ENCODE results near the gene KCNJ3. TPM values are rescaled to one million over a fixed set of nuclear protein-coding genes. Genes with fewer than 3 reads are reported as not detected.
A peak's percentile ranks its signal among the peaks of the same experiment; 100 is the strongest.

KCNJ3 gene
- not detected for polyA plus RNA-seq (2013)

- POLR2A ChIA-PET = no interaction called here
- Histone ChIP-seq H3K36me3 (ENCODE audit: control insufficient read depth in 4 of 4, insufficient read depth in 4 of 4, low read length in 3 of 4) (no peaks in the 10 kb centered on the region), H3K9me3 (ENCODE audit: control extremely low read depth in 1 of 5, control insufficient read depth in 4 of 5, insufficient read depth in 2 of 5, low read depth in 1 of 5, low read length in 4 of 5) (peaks cover 0 to 4% (median 2%) of the 10 kb centered on the region in 5 experiments), H3K27ac (ENCODE audit: insufficient read depth in 1 of 2, low read depth in 1 of 2, low read length in 2 of 2, poor library complexity in 1 of 2, severe bottlenecking in 2 of 2) (no peak within 1 kb of the TSS), H3K27me3 (replicated peaks in 2 of 5; ENCODE audit: control insufficient read depth in 4 of 5, insufficient read depth in 5 of 5, low read length in 4 of 5) (peaks cover 10 to 49% (median 30%) of the 10 kb centered on the region in 5 experiments), H3K4me3 (ENCODE audit: control insufficient read depth in 1 of 7, extremely low read depth in 1 of 7, insufficient read depth in 4 of 7, low read depth in 2 of 7, low read length in 6 of 7) (peak within 1 kb of the TSS; percentile 3 to 81 (median 63)), H3K4me1 (ENCODE audit: control extremely low read depth in 1 of 4, control insufficient read depth in 4 of 4, insufficient read depth in 4 of 4, low read length in 3 of 4) (peaks cover 0 to 26% (median 18%) of the 10 kb centered on the region in 4 experiments)
- peak in 2 of 3 donors; percentile 13 to 14 for DNase-seq
- CTCF ChIA-PET = no interaction called here
- WGBS (ENCODE audit: insufficient coverage) = 2% methylated on average over 15 of the region's 16 CpGs
Observed at GRCh38 chr2:154698296-154698720, at the start of gene KCNJ3. Gene KCNJ3 (plus strand): TSS chr2:154698695. CDS start chr2:154698776, 81 bp downstream.

- Histone ChIP-seq H3K9me3 (ENCODE audit: control extremely low read depth in 1 of 5, control insufficient read depth in 4 of 5, insufficient read depth in 2 of 5, low read depth in 1 of 5, low read length in 4 of 5) (no peaks in the 10 kb centered on the region), H3K36me3 (ENCODE audit: control insufficient read depth in 4 of 4, insufficient read depth in 4 of 4, low read length in 3 of 4) (no peaks in the 10 kb centered on the region), H3K27me3 (replicated peaks in 2 of 5; ENCODE audit: control insufficient read depth in 4 of 5, insufficient read depth in 5 of 5, low read length in 4 of 5) (no peaks in the 10 kb centered on the region), H3K27ac (ENCODE audit: insufficient read depth in 1 of 2, low read depth in 1 of 2, low read length in 2 of 2, poor library complexity in 1 of 2, severe bottlenecking in 2 of 2) (no peak overlapping the region), H3K4me3 (ENCODE audit: control insufficient read depth in 1 of 7, extremely low read depth in 1 of 7, insufficient read depth in 4 of 7, low read depth in 2 of 7, low read length in 6 of 7) (no peak overlapping the region), H3K4me1 (ENCODE audit: control extremely low read depth in 1 of 4, control insufficient read depth in 4 of 4, insufficient read depth in 4 of 4, low read length in 3 of 4) (no peaks in the 10 kb centered on the region)
- ChIA-PET POLR2A (no interaction called here), CTCF (no interaction called here)
- DNase-seq = no peak
Observed at GRCh38 chr2:154655499-154655898, 43.0 kb upstream of the KCNJ3 start.

- Histone ChIP-seq H3K27me3 (replicated peaks in 2 of 5; ENCODE audit: control insufficient read depth in 4 of 5, insufficient read depth in 5 of 5, low read length in 4 of 5) (no peaks in the 10 kb centered on the region), H3K4me1 (ENCODE audit: control extremely low read depth in 1 of 4, control insufficient read depth in 4 of 4, insufficient read depth in 4 of 4, low read length in 3 of 4) (no peaks in the 10 kb centered on the region), H3K36me3 (ENCODE audit: control insufficient read depth in 4 of 4, insufficient read depth in 4 of 4, low read length in 3 of 4) (no peaks in the 10 kb centered on the region), H3K4me3 (ENCODE audit: control insufficient read depth in 1 of 7, extremely low read depth in 1 of 7, insufficient read depth in 4 of 7, low read depth in 2 of 7, low read length in 6 of 7) (no peak overlapping the region), H3K27ac (ENCODE audit: insufficient read depth in 1 of 2, low read depth in 1 of 2, low read length in 2 of 2, poor library complexity in 1 of 2, severe bottlenecking in 2 of 2) (no peak overlapping the region), H3K9me3 (ENCODE audit: control extremely low read depth in 1 of 5, control insufficient read depth in 4 of 5, insufficient read depth in 2 of 5, low read depth in 1 of 5, low read length in 4 of 5) (peaks cover 0 to 1% (median 0%) of the 10 kb centered on the region in 5 experiments)
- 100% methylated on average over 1 of the region's 1 CpG for WGBS (ENCODE audit: insufficient coverage)
- POLR2A ChIA-PET = no interaction called here
- no peak for DNase-seq
- CTCF ChIA-PET = no interaction called here
Observed at GRCh38 chr2:154658854-154659253, 39.6 kb upstream of the KCNJ3 start.

GRCh38 chr2:154664248-154664647 lies 34.2 kb upstream of the KCNJ3 start:
- no peak for DNase-seq
- ChIA-PET POLR2A (no interaction called here), CTCF (no interaction called here)
- Histone ChIP-seq H3K27me3 (replicated peaks in 2 of 5; ENCODE audit: control insufficient read depth in 4 of 5, insufficient read depth in 5 of 5, low read length in 4 of 5) (no peaks in the 10 kb centered on the region), H3K27ac (ENCODE audit: insufficient read depth in 1 of 2, low read depth in 1 of 2, low read length in 2 of 2, poor library complexity in 1 of 2, severe bottlenecking in 2 of 2) (no peak overlapping the region), H3K4me1 (ENCODE audit: control extremely low read depth in 1 of 4, control insufficient read depth in 4 of 4, insufficient read depth in 4 of 4, low read length in 3 of 4) (no peaks in the 10 kb centered on the region), H3K36me3 (ENCODE audit: control insufficient read depth in 4 of 4, insufficient read depth in 4 of 4, low read length in 3 of 4) (no peaks in the 10 kb centered on the region), H3K4me3 (ENCODE audit: control insufficient read depth in 1 of 7, extremely low read depth in 1 of 7, insufficient read depth in 4 of 7, low read depth in 2 of 7, low read length in 6 of 7) (no peak overlapping the region), H3K9me3 (ENCODE audit: control extremely low read depth in 1 of 5, control insufficient read depth in 4 of 5, insufficient read depth in 2 of 5, low read depth in 1 of 5, low read length in 4 of 5) (peaks cover 0 to 1% (median 0%) of the 10 kb centered on the region in 5 experiments)

- H3K27me3 ChIP-seq (replicated peaks in 2 of 5; ENCODE audit: control insufficient read depth in 4 of 5, insufficient read depth in 5 of 5, low read length in 4 of 5) = no peaks in the 10 kb centered on the region
- H3K4me1 ChIP-seq (ENCODE audit: control extremely low read depth in 1 of 4, control insufficient read depth in 4 of 4, insufficient read depth in 4 of 4, low read length in 3 of 4) = no peaks in the 10 kb centered on the region
- H3K36me3 ChIP-seq (ENCODE audit: control insufficient read depth in 4 of 4, insufficient read depth in 4 of 4, low read length in 3 of 4) = no peaks in the 10 kb centered on the region
- H3K27ac ChIP-seq (ENCODE audit: insufficient read depth in 1 of 2, low read depth in 1 of 2, low read length in 2 of 2, poor library complexity in 1 of 2, severe bottlenecking in 2 of 2) = no peak overlapping the region
- no peak overlapping the region for H3K4me3 ChIP-seq (ENCODE audit: control insufficient read depth in 1 of 7, extremely low read depth in 1 of 7, insufficient read depth in 4 of 7, low read depth in 2 of 7, low read length in 6 of 7)
- ChIA-PET POLR2A (no interaction called here), CTCF (no interaction called here)
- WGBS (ENCODE audit: insufficient coverage) = 100% methylated on average over 1 of the region's 1 CpG
- no peaks in the 10 kb centered on the region for H3K9me3 ChIP-seq (ENCODE audit: control extremely low read depth in 1 of 5, control insufficient read depth in 4 of 5, insufficient read depth in 2 of 5, low read depth in 1 of 5, low read length in 4 of 5)
- no peak for DNase-seq
Observed at GRCh38 chr2:154670083-154670482, 28.4 kb upstream of the KCNJ3 start.

- WGBS (ENCODE audit: insufficient coverage) = 92% methylated on average over 2 of the region's 3 CpGs
- DNase-seq = no peak
- POLR2A ChIA-PET = no interaction called here
- Histone ChIP-seq H3K4me3 (ENCODE audit: control insufficient read depth in 1 of 7, extremely low read depth in 1 of 7, insufficient read depth in 4 of 7, low read depth in 2 of 7, low read length in 6 of 7) (no peak overlapping the region), H3K9me3 (ENCODE audit: control extremely low read depth in 1 of 5, control insufficient read depth in 4 of 5, insufficient read depth in 2 of 5, low read depth in 1 of 5, low read length in 4 of 5) (no peaks in the 10 kb centered on the region), H3K4me1 (ENCODE audit: control extremely low read depth in 1 of 4, control insufficient read depth in 4 of 4, insufficient read depth in 4 of 4, low read length in 3 of 4) (no peaks in the 10 kb centered on the region), H3K36me3 (ENCODE audit: control insufficient read depth in 4 of 4, insufficient read depth in 4 of 4, low read length in 3 of 4) (no peaks in the 10 kb centered on the region), H3K27ac (ENCODE audit: insufficient read depth in 1 of 2, low read depth in 1 of 2, low read length in 2 of 2, poor library complexity in 1 of 2, severe bottlenecking in 2 of 2) (no peak overlapping the region), H3K27me3 (replicated peaks in 2 of 5; ENCODE audit: control insufficient read depth in 4 of 5, insufficient read depth in 5 of 5, low read length in 4 of 5) (no peaks in the 10 kb centered on the region)
- CTCF ChIA-PET = no interaction called here
Observed at GRCh38 chr2:154673694-154674093, 24.8 kb upstream of the KCNJ3 start.

- WGBS (ENCODE audit: insufficient coverage) = 76% methylated on average over 3 of the region's 3 CpGs
- Histone ChIP-seq H3K27me3 (replicated peaks in 2 of 5; ENCODE audit: control insufficient read depth in 4 of 5, insufficient read depth in 5 of 5, low read length in 4 of 5) (no peaks in the 10 kb centered on the region), H3K4me3 (ENCODE audit: control insufficient read depth in 1 of 7, extremely low read depth in 1 of 7, insufficient read depth in 4 of 7, low read depth in 2 of 7, low read length in 6 of 7) (no peak overlapping the region), H3K27ac (ENCODE audit: insufficient read depth in 1 of 2, low read depth in 1 of 2, low read length in 2 of 2, poor library complexity in 1 of 2, severe bottlenecking in 2 of 2) (no peak overlapping the region), H3K9me3 (ENCODE audit: control extremely low read depth in 1 of 5, control insufficient read depth in 4 of 5, insufficient read depth in 2 of 5, low read depth in 1 of 5, low read length in 4 of 5) (no peaks in the 10 kb centered on the region), H3K36me3 (ENCODE audit: control insufficient read depth in 4 of 4, insufficient read depth in 4 of 4, low read length in 3 of 4) (no peaks in the 10 kb centered on the region), H3K4me1 (ENCODE audit: control extremely low read depth in 1 of 4, control insufficient read depth in 4 of 4, insufficient read depth in 4 of 4, low read length in 3 of 4) (no peaks in the 10 kb centered on the region)
- CTCF ChIA-PET = no interaction called here
- no peak for DNase-seq
- POLR2A ChIA-PET = no interaction called here
Observed at GRCh38 chr2:154677401-154677800, 21.1 kb upstream of the KCNJ3 start.

Data from common myeloid progenitor, CD34-positive (primary cell).